ENCODE results near the gene SH3BP4.

GRCh38 chr2:235050980-235051351, 99.1 kb downstream of the SH3BP4 start:
- no peak for TF ChIP-seq EZH2 (IDR thresholded peaks at IDR 0.05; ENCODE audit: insufficient read depth, poor library complexity, severe bottlenecking)
- no peak for TF ChIP-seq EZH2phosphoT487 (IDR thresholded peaks at IDR 0.05; ENCODE audit: insufficient read depth, low read depth)

Measured in GM23248 (cell line).